Spinal cord (tissue), 10 donors: Measurements from ENCODE around the gene GADD45G. TPM values are rescaled to one million over a fixed set of nuclear protein-coding genes. Genes with fewer than 3 reads are reported as not detected.
A peak's percentile ranks its signal among the peaks of the same experiment; 100 is the strongest.

ENCODE experiments used
- DNase-seq, 6 donors: peaks; one replicate each; pipeline versions ENCODE4 v3.0.0 to v3.0.0-alpha.2; 2013 to 2015; ENCODE audit warnings: low spot score in 6 of 6, low read depth in 4 of 6
- H3K27ac ChIP-seq: one replicate; pipeline ENCODE4 v1.5.1; 2013; ENCODE audit warnings: low read depth, low read length, control low read depth
- H3K27me3 ChIP-seq: one replicate; pipeline ENCODE4 v1.6.1; 2013; ENCODE audit warnings: low read length; ENCODE audit not compliant: control insufficient read depth, insufficient read depth
- H3K36me3 ChIP-seq: one replicate; pipeline ENCODE4 v1.6.1; 2013; ENCODE audit warnings: low read length; ENCODE audit not compliant: control insufficient read depth, insufficient read depth
- H3K4me1 ChIP-seq: one replicate; pipeline ENCODE4 v1.6.1; 2013; ENCODE audit warnings: low read length; ENCODE audit not compliant: control insufficient read depth, insufficient read depth
- H3K4me3 ChIP-seq: one replicate; pipeline ENCODE4 v1.5.1; 2013; ENCODE audit warnings: low read depth, low read length, control low read depth
- H3K9me3 ChIP-seq: one replicate; pipeline ENCODE4 v1.6.1; 2013; ENCODE audit warnings: low read length; ENCODE audit not compliant: control insufficient read depth, insufficient read depth
- WGBS: methylation state at CpG from one replicate; pipeline ENCODE4 v1.1.5; 2013; ENCODE audit warnings: missing lambda C conversion rate; ENCODE audit not compliant: insufficient coverage; 5-methylcytosine and 5-hydroxymethylcytosine counted together
- polyA plus RNA-seq, 2 donors: library from polyadenylated mRNA; unstranded; fragments of 120-200 nt; gene quantifications; one replicate each; pipeline ENCODE4 v1.2.1, GENCODE V29; 2013; ENCODE audit not compliant: insufficient read length in 2 of 2
- total RNA-seq, 2 donors: library from RNA; depleted of rRNA in 1 of 2; stranded (reverse); fragments of 120-200 nt in 1 of 2; fragments of >200 nt in 1 of 2; gene quantifications; one replicate each; pipeline versions ENCODE4 v1.2.3 to v1.2.4, GENCODE V29; 2013 to 2014
- donor health status: healthy.

Gene GADD45G
- total and polyA plus RNA-seq, 4 donors: 5.5 to 16.7 (median 10.7) TPM

- no peak for DNase-seq
- Histone ChIP-seq H3K27ac (no peak overlapping the region), H3K27me3 (peaks cover 3% of the 10 kb centered on the region), H3K4me1 (peaks cover 15% of the 10 kb centered on the region), H3K4me3 (no peak overlapping the region), H3K36me3 (no peaks in the 10 kb centered on the region), H3K9me3 (no peaks in the 10 kb centered on the region)
- 93% methylated on average over 5 of the region's 12 CpGs for WGBS
These were observed 12.5 kb upstream of the GADD45G start for GRCh38 chr9:89592213-89592815.

DNA sequence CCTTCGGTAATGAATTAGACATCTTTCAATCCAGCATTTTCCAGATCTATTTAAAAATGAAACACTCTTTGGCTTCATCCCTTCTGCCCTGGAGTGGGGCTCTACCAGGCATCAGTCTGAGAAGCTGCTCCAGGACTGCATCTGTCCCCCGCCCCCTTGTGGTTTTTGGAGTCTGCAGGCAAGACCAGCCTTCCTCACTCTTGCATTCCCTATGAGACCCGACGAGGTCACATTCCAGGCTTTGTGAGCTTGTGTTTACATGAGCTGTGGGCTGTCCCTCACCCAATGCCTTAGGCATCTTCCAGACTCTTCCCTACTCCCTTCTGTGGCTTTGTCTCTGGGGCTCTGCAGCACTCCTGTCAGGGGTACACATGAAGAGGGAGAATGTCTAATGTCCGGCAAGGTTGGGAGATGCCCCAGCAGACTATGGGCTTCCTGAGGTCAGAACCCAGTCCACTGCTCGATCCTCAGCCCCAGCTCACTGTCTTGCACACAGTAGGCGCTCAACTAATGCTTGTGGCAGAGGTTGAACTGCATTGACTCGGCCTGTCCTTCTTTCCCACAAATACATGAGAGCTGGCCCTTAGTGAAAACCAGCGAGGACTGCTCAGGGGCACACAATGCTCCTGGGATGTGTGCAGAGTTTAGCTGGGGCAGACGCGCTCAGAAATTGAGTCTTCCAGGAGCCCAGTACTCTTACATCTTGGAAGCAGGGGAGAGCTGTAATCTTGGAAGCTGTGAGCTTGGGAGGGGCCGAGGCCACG lies 11.7 kb upstream of the GADD45G start:
- WGBS: 70% methylated on average over 9 of the region's 13 CpGs
- DNase-seq: peak in 1 of 6 donors; percentile 36
- H3K27ac ChIP-seq: no peak overlapping the region
- H3K9me3 ChIP-seq: no peaks in the 10 kb centered on the region
- no peak overlapping the region for H3K4me3 ChIP-seq
- peaks cover 3% of the 10 kb centered on the region for H3K27me3 ChIP-seq
- no peaks in the 10 kb centered on the region for H3K36me3 ChIP-seq
- H3K4me1 ChIP-seq: peaks cover 15% of the 10 kb centered on the region

GRCh38 chr9:89593727-89594427 lies 10.9 kb upstream of the GADD45G start:
- Histone ChIP-seq H3K9me3 (no peaks in the 10 kb centered on the region), H3K4me1 (peaks cover 16% of the 10 kb centered on the region), H3K36me3 (no peaks in the 10 kb centered on the region), H3K27me3 (peaks cover 3% of the 10 kb centered on the region), H3K4me3 (no peak overlapping the region), H3K27ac (no peak overlapping the region)
- no peak for DNase-seq
- 49% methylated on average over 14 of the region's 14 CpGs for WGBS

DNA sequence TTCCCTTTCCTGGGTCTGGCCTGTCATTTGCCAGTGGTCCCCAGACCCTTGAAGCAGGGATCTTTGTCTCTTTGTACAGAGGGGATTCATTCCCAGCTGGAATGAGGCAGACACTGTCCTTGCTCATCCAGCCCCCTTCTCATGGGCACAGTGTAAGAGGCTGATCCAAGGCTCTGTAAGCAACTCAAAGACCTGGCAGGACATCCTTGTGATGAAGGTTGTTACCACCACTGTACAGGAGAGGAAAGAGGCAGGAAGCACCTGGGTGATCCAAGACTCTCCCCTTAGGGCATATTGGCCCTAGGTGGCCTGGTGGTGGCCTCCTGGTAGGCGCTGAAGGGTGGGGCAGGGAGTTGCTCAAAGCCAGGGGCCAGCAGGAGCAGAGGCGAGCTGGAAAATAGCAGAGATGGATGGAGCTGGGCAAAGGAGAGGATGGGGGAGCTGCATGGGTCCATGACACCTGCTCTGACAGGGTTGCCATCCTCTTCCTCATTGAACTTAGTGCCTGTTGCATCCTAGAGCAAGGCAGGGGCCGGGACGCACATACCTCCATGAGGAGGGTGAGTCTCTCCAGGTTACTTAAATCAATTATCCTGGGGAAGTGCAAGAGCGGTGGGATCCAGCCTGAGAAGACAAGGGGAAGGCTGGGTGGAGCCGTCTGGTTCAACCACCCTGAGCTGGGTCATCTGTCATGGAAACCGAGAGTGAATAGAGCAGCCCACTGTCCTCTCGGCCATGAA lies 9.8 kb upstream of the GADD45G start:
- DNase-seq: no peak
- H3K27ac ChIP-seq: no peak overlapping the region
- no peaks in the 10 kb centered on the region for H3K36me3 ChIP-seq
- peaks cover 5% of the 10 kb centered on the region for H3K27me3 ChIP-seq
- H3K4me3 ChIP-seq: no peak overlapping the region
- no peaks in the 10 kb centered on the region for H3K9me3 ChIP-seq
- peaks cover 18% of the 10 kb centered on the region for H3K4me1 ChIP-seq
- WGBS: 80% methylated on average over 3 of the region's 8 CpGs

DNA sequence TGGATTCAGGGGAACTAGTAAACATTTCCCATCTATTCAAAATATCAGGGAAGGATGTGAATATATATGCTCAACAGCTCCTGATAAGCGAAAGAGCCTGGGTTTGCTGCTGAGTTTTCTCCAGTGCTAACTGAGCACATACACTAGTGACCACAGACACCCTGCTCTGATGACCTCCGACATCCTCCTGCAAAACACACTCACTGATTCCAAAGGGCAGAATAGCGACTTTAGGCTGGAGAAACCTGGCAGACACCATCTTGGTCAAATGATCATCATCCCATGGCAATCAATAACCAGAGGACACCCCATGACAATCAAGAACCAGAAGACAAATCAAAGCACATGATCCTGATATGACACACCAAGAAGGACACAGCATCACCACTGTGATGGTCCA lies 9.2 kb upstream of the GADD45G start:
- no peak for DNase-seq
- no peaks in the 10 kb centered on the region for H3K36me3 ChIP-seq
- peaks cover 10% of the 10 kb centered on the region for H3K27me3 ChIP-seq
- no peaks in the 10 kb centered on the region for H3K9me3 ChIP-seq
- no peak overlapping the region for H3K27ac ChIP-seq
- H3K4me1 ChIP-seq: peaks cover 18% of the 10 kb centered on the region
- no peak overlapping the region for H3K4me3 ChIP-seq
- 92% methylated on average over 2 of the region's 3 CpGs for WGBS

- 89% methylated on average over 12 of the region's 13 CpGs for WGBS
- DNase-seq: no peak
- H3K4me1 ChIP-seq: peaks cover 12% of the 10 kb centered on the region
- no peaks in the 10 kb centered on the region for H3K36me3 ChIP-seq
- peaks cover 10% of the 10 kb centered on the region for H3K27me3 ChIP-seq
- H3K4me3 ChIP-seq: no peak overlapping the region
- no peak overlapping the region for H3K27ac ChIP-seq
- no peaks in the 10 kb centered on the region for H3K9me3 ChIP-seq
These were observed 7.8 kb upstream of the GADD45G start for GRCh38 chr9:89596937-89597555.

GRCh38 chr9:89597711-89598362 lies 7.0 kb upstream of the GADD45G start:
- peaks cover 11% of the 10 kb centered on the region for H3K27me3 ChIP-seq
- WGBS: 31% methylated on average over 4 of the region's 7 CpGs
- peaks cover 16% of the 10 kb centered on the region for H3K4me1 ChIP-seq
- H3K27ac ChIP-seq: no peak overlapping the region
- no peak overlapping the region for H3K4me3 ChIP-seq
- peak in 4 of 6 donors; percentile 63 to 94 (median 82) for DNase-seq
- no peaks in the 10 kb centered on the region for H3K9me3 ChIP-seq
- H3K36me3 ChIP-seq: no peaks in the 10 kb centered on the region

DNA sequence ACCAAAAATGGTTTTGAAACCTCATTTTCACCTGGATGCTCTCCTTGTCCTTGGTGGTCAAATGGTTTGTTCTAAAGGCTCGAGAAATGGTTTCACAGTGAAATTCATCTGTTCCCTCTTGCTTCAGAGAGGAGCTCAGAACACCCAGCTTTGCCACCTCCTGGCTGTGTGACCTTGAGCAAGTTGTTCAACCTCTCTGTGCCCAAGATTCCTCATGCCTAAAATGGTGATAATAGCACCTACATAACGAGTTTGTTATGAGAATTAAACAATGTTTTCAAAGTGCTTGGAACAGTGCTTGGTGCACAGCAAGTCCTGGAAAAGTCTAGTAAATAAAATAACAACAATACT lies 6.5 kb upstream of the GADD45G start:
- no peak overlapping the region for H3K27ac ChIP-seq
- peaks cover 18% of the 10 kb centered on the region for H3K4me1 ChIP-seq
- no peak for DNase-seq
- H3K9me3 ChIP-seq: no peaks in the 10 kb centered on the region
- WGBS: 0% methylated on average over 1 of the region's 2 CpGs
- peaks cover 13% of the 10 kb centered on the region for H3K27me3 ChIP-seq
- no peak overlapping the region for H3K4me3 ChIP-seq
- H3K36me3 ChIP-seq: no peaks in the 10 kb centered on the region

DNA sequence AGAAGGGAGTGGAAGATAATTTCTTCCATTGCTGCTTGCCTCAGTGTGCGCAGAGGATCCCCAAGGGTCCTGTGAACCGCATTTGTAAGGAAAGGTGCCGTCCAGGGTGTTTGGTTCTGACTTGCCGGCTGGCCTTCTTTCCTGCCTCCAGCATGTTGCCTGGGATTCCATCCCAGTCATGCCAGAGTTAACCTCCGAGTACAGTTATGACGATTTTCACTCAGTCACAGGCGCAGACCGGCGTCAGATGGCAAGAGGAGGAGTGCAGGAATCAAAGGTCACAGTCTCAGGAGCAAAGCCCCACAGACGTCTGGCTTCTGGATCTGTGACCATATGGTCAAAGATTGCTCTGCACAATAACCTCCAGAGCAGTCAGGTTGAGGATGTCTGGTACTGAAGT lies 5.9 kb upstream of the GADD45G start:
- H3K9me3 ChIP-seq: no peaks in the 10 kb centered on the region
- DNase-seq: no peak
- H3K27ac ChIP-seq: no peak overlapping the region
- peaks cover 19% of the 10 kb centered on the region for H3K4me1 ChIP-seq
- 54% methylated on average over 10 of the region's 10 CpGs for WGBS
- H3K4me3 ChIP-seq: no peak overlapping the region
- H3K36me3 ChIP-seq: no peaks in the 10 kb centered on the region
- peaks cover 18% of the 10 kb centered on the region for H3K27me3 ChIP-seq
